HepG2 (cell line): ENCODE measurements around the gene TNXB. TPM values are rescaled to one million over a fixed set of nuclear protein-coding genes. Genes with fewer than 3 reads are reported as not detected.

Source experiments
- MTF1 ChIP-seq: sonication (generic); formaldehyde crosslinking; IDR thresholded peaks from 2 replicates; pipeline ENCODE4 v1.5.0; 2020; ENCODE audit warnings: missing genetic modification reagents
- PITX1 ChIP-seq: sonication (generic); formaldehyde crosslinking; IDR thresholded peaks from 2 replicates; pipeline ENCODE4 v1.5.1; 2020; ENCODE audit warnings: mild to moderate bottlenecking, missing genetic modification reagents
- SPEN ChIP-seq: sonication (generic); formaldehyde crosslinking; IDR thresholded peaks from 2 replicates; pipeline ENCODE4 v1.5.1; 2020; ENCODE audit warnings: low read depth, mild to moderate bottlenecking, missing genetic modification reagents
- ZC3H4 ChIP-seq: sonication (generic); formaldehyde crosslinking; IDR thresholded peaks from 2 replicates; pipeline ENCODE4 v1.4.0; 2020; ENCODE audit warnings: missing genetic modification reagents, borderline replicate concordance
- ZEB1 ChIP-seq: IDR thresholded peaks from 2 replicates; pipeline ENCODE4 v1.6.1; 2012; ENCODE audit warnings: mild to moderate bottlenecking, low read depth, inconsistent platforms; ENCODE audit not compliant: insufficient replicate concordance
- ZNF33B ChIP-seq: sonication (generic); formaldehyde crosslinking; IDR thresholded peaks from 2 replicates; pipeline ENCODE4 v1.5.1; 2020; ENCODE audit warnings: mild to moderate bottlenecking, missing genetic modification reagents
- ZNF562 ChIP-seq: sonication (generic); formaldehyde crosslinking; IDR thresholded peaks from 2 replicates; pipeline ENCODE4 v1.8.0; 2022; ENCODE audit warnings: missing genetic modification reagents, borderline replicate concordance
- ZNF619 ChIP-seq: sonication (generic); formaldehyde crosslinking; IDR thresholded peaks from 2 replicates; pipeline ENCODE4 v1.4.0; 2020; ENCODE audit warnings: mild to moderate bottlenecking, missing genetic modification reagents
- ZNF777 ChIP-seq: sonication (generic); formaldehyde crosslinking; IDR thresholded peaks from 2 replicates; pipeline ENCODE4 v1.4.0; 2020; ENCODE audit warnings: missing genetic modification reagents
- polyA plus RNA-seq, 8 experiments: library from polyadenylated mRNA; depleted of rRNA in 3 of 8; stranded (reverse) in 7 of 8; unstranded in 1 of 8; fragments of >200 nt; fragmentation: Illumina TruSeq in 4 of 8; extraction: Trizol in 4 of 8; gene quantifications; 2 replicates each; pipeline versions ENCODE4 v1.2.1 to v1.2.3, GENCODE V29; 2011 to 2016; ENCODE audit warnings: low read depth in 4 of 8, missing spikeins in 1 of 8, mixed read lengths in 1 of 8; ENCODE audit not compliant: insufficient read depth in 1 of 8
- total RNA-seq, 5 experiments: library from RNA; depleted of rRNA; stranded (reverse); fragments of >200 nt; fragmentation: Illumina TruSeq; extraction: Trizol; gene quantifications; 2 replicates each; pipeline ENCODE4 v1.2.3, GENCODE V29; 2016; ENCODE audit warnings: low read depth in 1 of 5
- TF ChIP-seq, protein P1 (sequence below): sonication (generic); formaldehyde crosslinking; IDR thresholded peaks from 2 replicates; pipeline ENCODE4 v1.8.1; 2023; ENCODE audit warnings: mild to moderate bottlenecking, missing genetic modification reagents
- TF ChIP-seq, protein P2 (sequence below): sonication (generic); formaldehyde crosslinking; IDR thresholded peaks from 2 replicates; pipeline ENCODE4 v1.4.0; 2020; ENCODE audit warnings: low read depth, mild to moderate bottlenecking, missing genetic modification reagents

The TNXB gene
- total and polyA plus RNA-seq, 2 of the 13 experiments (the other 11 are each of a cell fraction or from before 2014, with no cell fraction given), result 1.6 to 2.7 TPM

DNA sequence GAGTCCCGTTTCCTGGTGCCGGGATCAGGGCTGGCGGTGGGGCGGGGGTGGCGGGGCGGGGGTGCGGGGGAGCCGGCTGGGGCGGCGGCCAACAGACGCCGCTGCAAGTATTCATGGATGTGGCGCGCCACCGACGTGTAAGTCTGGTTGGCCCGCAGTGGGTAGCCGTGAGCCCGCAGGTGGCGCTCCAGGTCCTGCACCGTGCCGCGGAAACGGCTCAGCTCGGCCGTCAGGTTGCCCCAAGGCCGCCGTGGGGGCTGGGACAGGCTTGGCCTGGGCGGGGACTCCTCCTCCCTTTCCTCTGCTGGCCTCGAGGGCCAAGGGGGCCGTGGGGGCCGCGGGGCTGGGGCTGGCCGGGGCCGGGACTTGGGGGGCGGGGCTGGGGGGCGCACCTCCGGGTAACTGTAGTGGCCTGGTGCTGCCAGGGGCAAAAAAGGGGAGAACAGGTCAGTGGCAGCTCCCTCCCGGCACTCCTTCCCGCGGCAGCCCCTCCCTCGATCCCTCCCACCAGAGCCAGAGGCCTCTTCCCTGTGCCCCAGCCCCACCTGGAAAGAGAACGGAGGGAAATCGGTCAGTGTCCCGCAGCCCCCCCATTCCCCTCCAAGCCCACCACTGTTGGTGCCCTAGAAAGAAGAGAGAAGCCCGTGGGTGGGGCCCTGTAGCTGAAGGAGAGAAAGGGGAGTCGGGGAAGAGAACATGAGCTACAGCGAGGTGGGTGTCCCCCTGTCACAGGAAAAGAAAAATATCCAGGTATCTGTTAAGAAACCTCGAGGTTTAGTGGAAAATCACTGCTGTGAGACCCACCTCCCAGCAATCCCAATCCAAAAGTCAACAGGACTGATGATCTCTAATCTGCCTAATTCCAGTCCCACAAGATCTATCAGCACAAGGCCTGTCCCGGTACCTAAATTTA, 21.3 kb downstream of the TNXB start (continued):
- TF ChIP-seq SPEN (CRISPR knock-in tag) (peak; percentile 80), ZNF619 (CRISPR knock-in tag) (no peak), ZNF777 (CRISPR knock-in tag) (peak; percentile 99), ZNF562 (CRISPR knock-in tag) (no peak), ZNF33B (CRISPR knock-in tag) (no peak), MTF1 (CRISPR knock-in tag) (no peak), ZEB1 (no peak), PITX1 (CRISPR knock-in tag) (peak; percentile 54; the same call in 1 of the 2 replicates), ZC3H4 (CRISPR knock-in tag) (no peak)
- TF ChIP-seq, protein P1, sequence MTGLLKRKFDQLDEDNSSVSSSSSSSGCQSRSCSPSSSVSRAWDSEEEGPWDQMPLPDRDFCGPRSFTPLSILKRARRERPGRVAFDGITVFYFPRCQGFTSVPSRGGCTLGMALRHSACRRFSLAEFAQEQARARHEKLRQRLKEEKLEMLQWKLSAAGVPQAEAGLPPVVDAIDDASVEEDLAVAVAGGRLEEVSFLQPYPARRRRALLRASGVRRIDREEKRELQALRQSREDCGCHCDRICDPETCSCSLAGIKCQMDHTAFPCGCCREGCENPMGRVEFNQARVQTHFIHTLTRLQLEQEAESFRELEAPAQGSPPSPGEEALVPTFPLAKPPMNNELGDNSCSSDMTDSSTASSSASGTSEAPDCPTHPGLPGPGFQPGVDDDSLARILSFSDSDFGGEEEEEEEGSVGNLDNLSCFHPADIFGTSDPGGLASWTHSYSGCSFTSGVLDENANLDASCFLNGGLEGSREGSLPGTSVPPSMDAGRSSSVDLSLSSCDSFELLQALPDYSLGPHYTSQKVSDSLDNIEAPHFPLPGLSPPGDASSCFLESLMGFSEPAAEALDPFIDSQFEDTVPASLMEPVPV (CRISPR knock-in tag), result no peak
- TF ChIP-seq, protein P2, sequence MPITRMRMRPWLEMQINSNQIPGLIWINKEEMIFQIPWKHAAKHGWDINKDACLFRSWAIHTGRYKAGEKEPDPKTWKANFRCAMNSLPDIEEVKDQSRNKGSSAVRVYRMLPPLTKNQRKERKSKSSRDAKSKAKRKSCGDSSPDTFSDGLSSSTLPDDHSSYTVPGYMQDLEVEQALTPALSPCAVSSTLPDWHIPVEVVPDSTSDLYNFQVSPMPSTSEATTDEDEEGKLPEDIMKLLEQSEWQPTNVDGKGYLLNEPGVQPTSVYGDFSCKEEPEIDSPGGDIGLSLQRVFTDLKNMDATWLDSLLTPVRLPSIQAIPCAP (CRISPR knock-in tag), result 0 out of 2 replicates have a peak, but pooled peaks have one; percentile 49
